Fibroblast of lung (primary cell): ENCODE measurements around the gene MYOCD.

Experiments used
- CTCF ChIP-seq, 2 donors: IDR thresholded peaks in 1 of 2; conservative IDR thresholded peaks in 1 of 2; 1 replicate in 1 of 2; 2 replicates in 1 of 2; pipeline ENCODE4 v1.5.1; 2011 to 2012; ENCODE audit warnings: low read length in 2 of 2, control low read depth in 1 of 2, inconsistent platforms in 1 of 2, low read depth in 1 of 2, mild to moderate bottlenecking in 1 of 2
- EZH2 ChIP-seq: IDR thresholded peaks from 2 replicates; pipeline ENCODE4 v1.5.1; 2012; ENCODE audit warnings: low read length, control low read depth, mild to moderate bottlenecking; ENCODE audit errors: missing control alignments

- no peak for TF ChIP-seq CTCF (conservative IDR thresholded peaks at IDR 0.05 in 1 of 2, IDR thresholded peaks at IDR 0.05 in 1 of 2; ENCODE audit: low read depth in 1 of 2, low read length in 2 of 2)
- no peak for TF ChIP-seq EZH2
These were observed 149.0 kb downstream of the MYOCD start for GRCh38 chr17:12814718-12815117.
